HFFc6 (cell line): Measurements from ENCODE around the gene FEM1A. TPM values are rescaled to one million over a fixed set of nuclear protein-coding genes. Genes with fewer than 3 reads are reported as not detected.
"Not testable (repeated sequence)": the region's sequence is repeated elsewhere in the genome, so short reads cannot be mapped to it uniquely, and the experiment has no call there.

ENCODE experiments used
- DNase-seq: peaks from one replicate; pipeline ENCODE4 v3.0.0-alpha.2; 2018
- H3K27ac Mint-ChIP-seq: 2 replicates; pipeline ENCODE4 v1.8.0; 2020; ENCODE audit warnings: mild to moderate bottlenecking, mixed read lengths
- H3K27me3 Mint-ChIP-seq: 2 replicates; pipeline ENCODE4 v1.8.0; 2021; ENCODE audit warnings: mild to moderate bottlenecking, moderate library complexity, mixed read lengths; ENCODE audit not compliant: insufficient read depth
- H3K36me3 Mint-ChIP-seq: 2 replicates; pipeline ENCODE4 v1.8.0; 2021; ENCODE audit warnings: low read depth, mixed read lengths
- H3K4me1 Mint-ChIP-seq: 2 replicates; pipeline ENCODE4 v1.8.0; 2020; ENCODE audit warnings: low read depth, mixed read lengths
- H3K4me3 Mint-ChIP-seq: 2 replicates; pipeline ENCODE4 v1.8.0; 2020; ENCODE audit warnings: mild to moderate bottlenecking, moderate library complexity, mixed read lengths
- H3K9me3 Mint-ChIP-seq: 2 replicates; pipeline ENCODE4 v1.8.0; 2020; ENCODE audit warnings: mild to moderate bottlenecking, mixed read lengths
- CTCF ChIP-seq: fragments of 200-600 bp; sonication (generic); IDR thresholded peaks from 2 replicates; pipeline ENCODE4 v1.5.0; 2021; ENCODE audit warnings: antibody characterized with exemption, mild to moderate bottlenecking
- total RNA-seq, 6 experiments: library from RNA; stranded (reverse); fragmentation: NEBNext Ultra II Directional; extraction: Animal tissue kit (Norgen Biotek cat#: 25700); gene quantifications; 2 replicates in 1 of 6; 3 replicates in 5 of 6; pipeline ENCODE4 v1.2.3, GENCODE V29; 2021

The FEM1A gene
- total RNA-seq, 6 experiments from 2014 or later = 8.4 to 10.2 (median 9.0) TPM

GRCh38 chr19:4803736-4804695, 12.5 kb downstream of the FEM1A start:
- Mint-ChIP-seq H3K4me1 (no peaks in the 10 kb centered on the region), H3K4me3 (no peak overlapping the region), H3K9me3 (no peaks in the 10 kb centered on the region), H3K36me3 (0 out of 2 replicates have a peak, but pooled peaks cover under 1% of the 10 kb centered on the region), H3K27ac (no peak overlapping the region), H3K27me3 (peaks cover 2% of the 10 kb centered on the region)
- TF ChIP-seq CTCF = peak; percentile 85
- peak; percentile 25 for DNase-seq

- not testable (repeated sequence) for H3K36me3 Mint-ChIP-seq, H3K27me3 Mint-ChIP-seq, H3K9me3 Mint-ChIP-seq, H3K4me1 Mint-ChIP-seq, H3K27ac Mint-ChIP-seq, H3K4me3 Mint-ChIP-seq, DNase-seq
Measured at GRCh38 chr19:4805140-4805539, 13.6 kb downstream of the FEM1A start.

- H3K9me3 Mint-ChIP-seq = no peaks in the 10 kb centered on the region
- H3K27me3 Mint-ChIP-seq = peaks cover 2% of the 10 kb centered on the region
- H3K27ac Mint-ChIP-seq = no peak overlapping the region
- no peak for TF ChIP-seq CTCF
- peaks cover 9% of the 10 kb centered on the region for H3K4me1 Mint-ChIP-seq
- H3K36me3 Mint-ChIP-seq = no peaks in the 10 kb centered on the region
- no peak overlapping the region for H3K4me3 Mint-ChIP-seq
- no peak for DNase-seq
Measured at GRCh38 chr19:4806384-4806783, 14.8 kb downstream of the FEM1A start.

- H3K36me3 Mint-ChIP-seq = no peaks in the 10 kb centered on the region
- no peak for TF ChIP-seq CTCF
- no peak for DNase-seq
- H3K4me1 Mint-ChIP-seq = peaks cover 15% of the 10 kb centered on the region
- H3K9me3 Mint-ChIP-seq = no peaks in the 10 kb centered on the region
- H3K27me3 Mint-ChIP-seq = peaks cover 2% of the 10 kb centered on the region
- no peak overlapping the region for H3K27ac Mint-ChIP-seq
- H3K4me3 Mint-ChIP-seq = no peak overlapping the region
Measured at GRCh38 chr19:4807188-4807587, 15.7 kb downstream of the FEM1A start.

GRCh38 chr19:4811328-4812131, 20.0 kb downstream of the FEM1A start:
- Mint-ChIP-seq H3K27me3 (peaks cover 11% of the 10 kb centered on the region), H3K4me1 (peaks cover 43% of the 10 kb centered on the region), H3K27ac (peak overlapping the region; percentile 99), H3K36me3 (peaks cover 18% of the 10 kb centered on the region), H3K4me3 (peak overlapping the region; percentile 67), H3K9me3 (peaks cover 10% of the 10 kb centered on the region)
- DNase-seq = peak; percentile 48
- TF ChIP-seq CTCF = peak; percentile 90
